ENCODE measurements around the gene PDE12.
A peak's percentile ranks its signal among the peaks of the same experiment; 100 is the strongest.

DNA sequence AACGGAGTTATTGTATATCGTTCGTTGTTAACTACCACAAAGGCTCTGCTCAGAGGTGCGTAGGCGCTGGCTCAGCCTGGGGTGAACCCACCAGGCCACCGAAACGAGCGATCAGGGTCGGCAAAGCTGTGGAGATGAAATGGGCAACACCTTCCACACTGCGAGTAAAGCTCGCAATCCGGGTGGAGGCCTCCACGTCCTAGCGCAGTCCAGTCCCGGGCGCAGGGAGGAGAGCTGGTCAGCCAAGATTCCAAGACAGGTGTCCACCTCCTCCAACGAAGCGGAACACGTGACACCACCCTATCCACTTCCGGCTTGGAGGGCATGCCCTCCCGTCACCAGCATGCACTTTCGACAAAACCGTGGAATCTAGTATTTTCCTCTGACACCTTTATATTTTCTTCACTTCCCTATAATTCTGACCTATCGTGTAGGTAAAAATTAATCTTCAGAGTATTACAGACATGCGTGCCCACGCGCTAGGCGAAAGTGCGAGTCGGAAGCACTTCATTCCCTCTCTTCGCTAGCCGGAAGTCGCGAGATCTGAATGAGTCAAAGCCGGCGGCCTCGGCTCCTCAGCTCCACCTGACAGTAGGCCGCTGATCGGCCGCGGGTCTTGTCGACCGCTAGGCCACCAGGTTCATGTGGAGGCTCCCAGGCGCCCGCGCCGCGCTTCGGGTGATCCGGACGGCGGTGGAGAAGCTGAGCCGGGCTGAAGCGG lies at the start of gene PDE12:
- TF ChIP-seq ZNF70 (CRISPR knock-in tag; IDR thresholded peaks at IDR 0.05), result no peak
- peak; percentile 49; the same call in 1 of the 2 replicates for TF ChIP-seq BACH2 (CRISPR knock-in tag; IDR thresholded peaks at IDR 0.05; ENCODE audit: borderline replicate concordance)
- TF ChIP-seq RARB (CRISPR knock-in tag; IDR thresholded peaks at IDR 0.05), result 0 out of 2 replicates have a peak, but pooled peaks have one; percentile 8
- TF ChIP-seq, protein P1, sequence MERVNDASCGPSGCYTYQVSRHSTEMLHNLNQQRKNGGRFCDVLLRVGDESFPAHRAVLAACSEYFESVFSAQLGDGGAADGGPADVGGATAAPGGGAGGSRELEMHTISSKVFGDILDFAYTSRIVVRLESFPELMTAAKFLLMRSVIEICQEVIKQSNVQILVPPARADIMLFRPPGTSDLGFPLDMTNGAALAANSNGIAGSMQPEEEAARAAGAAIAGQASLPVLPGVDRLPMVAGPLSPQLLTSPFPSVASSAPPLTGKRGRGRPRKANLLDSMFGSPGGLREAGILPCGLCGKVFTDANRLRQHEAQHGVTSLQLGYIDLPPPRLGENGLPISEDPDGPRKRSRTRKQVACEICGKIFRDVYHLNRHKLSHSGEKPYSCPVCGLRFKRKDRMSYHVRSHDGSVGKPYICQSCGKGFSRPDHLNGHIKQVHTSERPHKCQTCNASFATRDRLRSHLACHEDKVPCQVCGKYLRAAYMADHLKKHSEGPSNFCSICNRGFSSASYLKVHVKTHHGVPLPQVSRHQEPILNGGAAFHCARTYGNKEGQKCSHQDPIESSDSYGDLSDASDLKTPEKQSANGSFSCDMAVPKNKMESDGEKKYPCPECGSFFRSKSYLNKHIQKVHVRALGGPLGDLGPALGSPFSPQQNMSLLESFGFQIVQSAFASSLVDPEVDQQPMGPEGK (CRISPR knock-in tag; IDR thresholded peaks at IDR 0.05; ENCODE audit: borderline replicate concordance), result no peak
- TF ChIP-seq, protein P2, sequence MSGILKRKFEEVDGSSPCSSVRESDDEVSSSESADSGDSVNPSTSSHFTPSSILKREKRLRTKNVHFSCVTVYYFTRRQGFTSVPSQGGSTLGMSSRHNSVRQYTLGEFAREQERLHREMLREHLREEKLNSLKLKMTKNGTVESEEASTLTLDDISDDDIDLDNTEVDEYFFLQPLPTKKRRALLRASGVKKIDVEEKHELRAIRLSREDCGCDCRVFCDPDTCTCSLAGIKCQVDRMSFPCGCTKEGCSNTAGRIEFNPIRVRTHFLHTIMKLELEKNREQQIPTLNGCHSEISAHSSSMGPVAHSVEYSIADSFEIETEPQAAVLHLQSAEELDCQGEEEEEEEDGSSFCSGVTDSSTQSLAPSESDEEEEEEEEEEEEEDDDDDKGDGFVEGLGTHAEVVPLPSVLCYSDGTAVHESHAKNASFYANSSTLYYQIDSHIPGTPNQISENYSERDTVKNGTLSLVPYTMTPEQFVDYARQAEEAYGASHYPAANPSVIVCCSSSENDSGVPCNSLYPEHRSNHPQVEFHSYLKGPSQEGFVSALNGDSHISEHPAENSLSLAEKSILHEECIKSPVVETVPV (CRISPR knock-in tag; IDR thresholded peaks at IDR 0.05), result peak; percentile 64; the same call in 1 of the 2 replicates
- TF ChIP-seq ARNTL (CRISPR knock-in tag; IDR thresholded peaks at IDR 0.05; ENCODE audit: borderline replicate concordance, low read depth), result no peak
- TF ChIP-seq ZNF8 (CRISPR knock-in tag; IDR thresholded peaks at IDR 0.05), result no peak
- no peak for TF ChIP-seq ISL1 (CRISPR knock-in tag; IDR thresholded peaks at IDR 0.05)
- TF ChIP-seq ZFP3 (CRISPR knock-in tag; IDR thresholded peaks at IDR 0.05), result peak; percentile 25; the same call in 1 of the 2 replicates
- TF ChIP-seq, protein P3, sequence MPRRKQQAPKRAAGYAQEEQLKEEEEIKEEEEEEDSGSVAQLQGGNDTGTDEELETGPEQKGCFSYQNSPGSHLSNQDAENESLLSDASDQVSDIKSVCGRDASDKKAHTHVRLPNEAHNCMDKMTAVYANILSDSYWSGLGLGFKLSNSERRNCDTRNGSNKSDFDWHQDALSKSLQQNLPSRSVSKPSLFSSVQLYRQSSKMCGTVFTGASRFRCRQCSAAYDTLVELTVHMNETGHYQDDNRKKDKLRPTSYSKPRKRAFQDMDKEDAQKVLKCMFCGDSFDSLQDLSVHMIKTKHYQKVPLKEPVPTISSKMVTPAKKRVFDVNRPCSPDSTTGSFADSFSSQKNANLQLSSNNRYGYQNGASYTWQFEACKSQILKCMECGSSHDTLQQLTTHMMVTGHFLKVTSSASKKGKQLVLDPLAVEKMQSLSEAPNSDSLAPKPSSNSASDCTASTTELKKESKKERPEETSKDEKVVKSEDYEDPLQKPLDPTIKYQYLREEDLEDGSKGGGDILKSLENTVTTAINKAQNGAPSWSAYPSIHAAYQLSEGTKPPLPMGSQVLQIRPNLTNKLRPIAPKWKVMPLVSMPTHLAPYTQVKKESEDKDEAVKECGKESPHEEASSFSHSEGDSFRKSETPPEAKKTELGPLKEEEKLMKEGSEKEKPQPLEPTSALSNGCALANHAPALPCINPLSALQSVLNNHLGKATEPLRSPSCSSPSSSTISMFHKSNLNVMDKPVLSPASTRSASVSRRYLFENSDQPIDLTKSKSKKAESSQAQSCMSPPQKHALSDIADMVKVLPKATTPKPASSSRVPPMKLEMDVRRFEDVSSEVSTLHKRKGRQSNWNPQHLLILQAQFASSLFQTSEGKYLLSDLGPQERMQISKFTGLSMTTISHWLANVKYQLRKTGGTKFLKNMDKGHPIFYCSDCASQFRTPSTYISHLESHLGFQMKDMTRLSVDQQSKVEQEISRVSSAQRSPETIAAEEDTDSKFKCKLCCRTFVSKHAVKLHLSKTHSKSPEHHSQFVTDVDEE (CRISPR knock-in tag; IDR thresholded peaks at IDR 0.05), result no peak
- TF ChIP-seq, protein P4, sequence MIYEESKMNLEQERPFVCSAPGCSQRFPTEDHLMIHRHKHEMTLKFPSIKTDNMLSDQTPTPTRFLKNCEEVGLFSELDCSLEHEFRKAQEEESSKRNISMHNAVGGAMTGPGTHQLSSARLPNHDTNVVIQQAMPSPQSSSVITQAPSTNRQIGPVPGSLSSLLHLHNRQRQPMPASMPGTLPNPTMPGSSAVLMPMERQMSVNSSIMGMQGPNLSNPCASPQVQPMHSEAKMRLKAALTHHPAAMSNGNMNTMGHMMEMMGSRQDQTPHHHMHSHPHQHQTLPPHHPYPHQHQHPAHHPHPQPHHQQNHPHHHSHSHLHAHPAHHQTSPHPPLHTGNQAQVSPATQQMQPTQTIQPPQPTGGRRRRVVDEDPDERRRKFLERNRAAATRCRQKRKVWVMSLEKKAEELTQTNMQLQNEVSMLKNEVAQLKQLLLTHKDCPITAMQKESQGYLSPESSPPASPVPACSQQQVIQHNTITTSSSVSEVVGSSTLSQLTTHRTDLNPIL (CRISPR knock-in tag; IDR thresholded peaks at IDR 0.05; ENCODE audit: low read depth), result no peak
- no peak for TF ChIP-seq ZC3H10 (CRISPR knock-in tag; IDR thresholded peaks at IDR 0.05)

All from SK-N-SH treated with all-trans-retinoic acid at 6 μM for 48 hours (cell line).